HepG2 (cell line): ENCODE results near the gene C20orf204. TPM values are rescaled to one million over a fixed set of nuclear protein-coding genes. Genes with fewer than 3 reads are reported as not detected.

Source experiments
- BRCA1 ChIP-seq: sonication (generic); formaldehyde crosslinking; IDR thresholded peaks from 2 replicates; pipeline ENCODE4 v1.4.0; 2020; ENCODE audit warnings: missing genetic modification reagents
- NFIB ChIP-seq: sonication (generic); formaldehyde crosslinking; IDR thresholded peaks from 2 replicates; pipeline ENCODE4 v1.9.0; 2021; ENCODE audit warnings: missing genetic modification reagents, mild to moderate bottlenecking, borderline replicate concordance
- NFIC ChIP-seq: IDR thresholded peaks from 2 replicates; pipeline ENCODE4 v1.6.1; 2012; ENCODE audit warnings: mild to moderate bottlenecking, low read length, inconsistent platforms
- NPAS2 ChIP-seq: sonication (generic); formaldehyde crosslinking; IDR thresholded peaks from 2 replicates; pipeline ENCODE4 v1.8.0; 2022; ENCODE audit warnings: mild to moderate bottlenecking, missing genetic modification reagents, borderline replicate concordance
- PCBP2 ChIP-seq: fragments of 200-400 bp; formaldehyde crosslinking; optimal IDR thresholded peaks from 2 replicates; pipeline ENCODE3; 2018; ENCODE audit warnings: low read length, low read depth; ENCODE audit not compliant: poor library complexity, severe bottlenecking
- POLR2G ChIP-seq: fragments of 200-400 bp; formaldehyde crosslinking; IDR thresholded peaks from 2 replicates; pipeline ENCODE4 v1.6.1; 2018; ENCODE audit warnings: mild to moderate bottlenecking, low read depth, low read length, moderate library complexity
- SAFB2 ChIP-seq: sonication (generic); formaldehyde crosslinking; IDR thresholded peaks from 2 replicates; pipeline ENCODE4 v1.5.1; 2020; ENCODE audit warnings: missing genetic modification reagents, low read depth, mild to moderate bottlenecking, borderline replicate concordance
- ZFX ChIP-seq: sonication (generic); formaldehyde crosslinking; IDR thresholded peaks from 2 replicates; pipeline ENCODE4 v1.4.0; 2020; ENCODE audit warnings: mild to moderate bottlenecking, low read depth, missing genetic modification reagents, moderate library complexity
- ZNF256 ChIP-seq: sonication (generic); formaldehyde crosslinking; conservative IDR thresholded peaks from 2 replicates; pipeline ENCODE4 v1.4.0; 2020; ENCODE audit warnings: missing genetic modification reagents
- ZNF567 ChIP-seq: sonication (generic); formaldehyde crosslinking; IDR thresholded peaks from 2 replicates; pipeline ENCODE4 v1.8.1; 2023; ENCODE audit warnings: mild to moderate bottlenecking, missing genetic modification reagents, borderline replicate concordance
- ZNF777 ChIP-seq: sonication (generic); formaldehyde crosslinking; IDR thresholded peaks from 2 replicates; pipeline ENCODE4 v1.4.0; 2020; ENCODE audit warnings: missing genetic modification reagents
- ZSCAN21 ChIP-seq: sonication (generic); formaldehyde crosslinking; IDR thresholded peaks from 2 replicates; pipeline ENCODE4 v1.8.0; 2022; ENCODE audit warnings: mild to moderate bottlenecking, missing genetic modification reagents, moderate library complexity, borderline replicate concordance
- polyA plus RNA-seq, 8 experiments: library from polyadenylated mRNA; depleted of rRNA in 3 of 8; stranded (reverse) in 7 of 8; unstranded in 1 of 8; fragments of >200 nt; fragmentation: Illumina TruSeq in 4 of 8; extraction: Trizol in 4 of 8; gene quantifications; 2 replicates each; pipeline versions ENCODE4 v1.2.1 to v1.2.3, GENCODE V29; 2011 to 2016; ENCODE audit warnings: low read depth in 4 of 8, missing spikeins in 1 of 8, mixed read lengths in 1 of 8; ENCODE audit not compliant: insufficient read depth in 1 of 8
- total RNA-seq, 5 experiments: library from RNA; depleted of rRNA; stranded (reverse); fragments of >200 nt; fragmentation: Illumina TruSeq; extraction: Trizol; gene quantifications; 2 replicates each; pipeline ENCODE4 v1.2.3, GENCODE V29; 2016; ENCODE audit warnings: low read depth in 1 of 5
- TF ChIP-seq, protein P1 (sequence below): sonication (generic); formaldehyde crosslinking; IDR thresholded peaks from 2 replicates; pipeline ENCODE4 v1.5.1; 2020; ENCODE audit warnings: mild to moderate bottlenecking, missing genetic modification reagents, moderate library complexity
- TF ChIP-seq, protein P2 (sequence below): sonication (generic); formaldehyde crosslinking; IDR thresholded peaks from 2 replicates; pipeline ENCODE4 v1.5.0; 2020; ENCODE audit warnings: missing genetic modification reagents, mild to moderate bottlenecking, borderline replicate concordance
- TF ChIP-seq, protein P3 (sequence below): sonication (generic); formaldehyde crosslinking; IDR thresholded peaks from 2 replicates; pipeline ENCODE4 v1.8.1; 2023; ENCODE audit warnings: mild to moderate bottlenecking, moderate library complexity, missing genetic modification reagents
- TF ChIP-seq, protein P4 (sequence below): sonication (generic); formaldehyde crosslinking; IDR thresholded peaks from 2 replicates; pipeline ENCODE4 v1.8.1; 2023; ENCODE audit warnings: mild to moderate bottlenecking, missing genetic modification reagents, borderline replicate concordance
- TF ChIP-seq, protein P5 (sequence below): sonication (generic); formaldehyde crosslinking; IDR thresholded peaks from 2 replicates; pipeline ENCODE4 v1.8.0; 2022; ENCODE audit warnings: mild to moderate bottlenecking, missing genetic modification reagents, moderate library complexity
- TF ChIP-seq, protein P6 (sequence below): sonication (generic); formaldehyde crosslinking; IDR thresholded peaks from 2 replicates; pipeline ENCODE4 v1.8.1; 2022; ENCODE audit warnings: mild to moderate bottlenecking, missing genetic modification reagents

Gene C20orf204
- total and polyA plus RNA-seq, 2 of the 13 experiments (the other 11 are each of a cell fraction or from before 2014, with no cell fraction given): 22.1 to 80.0 TPM

DNA sequence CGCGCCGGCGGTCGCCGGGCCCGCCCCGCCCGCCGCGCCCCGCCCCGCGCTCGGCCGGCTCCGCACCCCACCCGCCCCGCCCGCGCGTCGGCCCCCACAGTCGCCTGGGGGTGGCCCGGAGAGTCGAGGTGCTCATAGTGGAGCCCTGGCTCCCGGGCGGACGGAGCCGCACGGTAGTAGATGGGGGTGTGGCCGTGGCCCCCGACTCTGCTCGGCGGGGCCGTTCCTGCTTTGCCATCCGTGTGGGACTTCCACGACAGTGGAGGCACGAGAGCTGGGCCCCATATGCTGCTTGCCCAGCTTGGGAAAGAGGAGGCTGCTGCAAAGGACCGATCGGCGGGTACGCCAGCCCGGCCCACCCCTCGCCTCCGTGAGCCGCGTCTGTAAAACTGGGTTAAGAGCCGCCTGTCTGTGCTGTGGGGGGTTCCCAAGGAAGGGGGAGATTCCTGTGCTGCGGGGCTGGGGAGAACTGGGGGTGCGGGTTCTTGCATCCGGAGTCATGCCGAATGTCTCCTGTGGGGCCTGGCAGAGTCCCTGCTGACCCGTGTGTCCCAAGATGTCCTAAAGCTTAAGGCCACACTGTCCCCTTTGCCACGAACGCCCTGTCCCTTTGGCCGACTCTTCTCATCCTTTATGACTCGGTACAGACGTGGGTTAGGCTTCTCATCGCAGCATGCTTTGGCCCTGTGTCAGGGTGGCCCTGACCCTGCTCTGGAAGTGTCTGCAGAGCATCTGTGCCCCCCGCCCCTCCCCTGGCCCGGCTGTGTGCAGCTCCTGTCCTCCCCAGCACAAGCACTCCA is 44.2 kb downstream of the C20orf204 start, which contains the start of gene OPRL1 (continued):
- TF ChIP-seq, protein P1, sequence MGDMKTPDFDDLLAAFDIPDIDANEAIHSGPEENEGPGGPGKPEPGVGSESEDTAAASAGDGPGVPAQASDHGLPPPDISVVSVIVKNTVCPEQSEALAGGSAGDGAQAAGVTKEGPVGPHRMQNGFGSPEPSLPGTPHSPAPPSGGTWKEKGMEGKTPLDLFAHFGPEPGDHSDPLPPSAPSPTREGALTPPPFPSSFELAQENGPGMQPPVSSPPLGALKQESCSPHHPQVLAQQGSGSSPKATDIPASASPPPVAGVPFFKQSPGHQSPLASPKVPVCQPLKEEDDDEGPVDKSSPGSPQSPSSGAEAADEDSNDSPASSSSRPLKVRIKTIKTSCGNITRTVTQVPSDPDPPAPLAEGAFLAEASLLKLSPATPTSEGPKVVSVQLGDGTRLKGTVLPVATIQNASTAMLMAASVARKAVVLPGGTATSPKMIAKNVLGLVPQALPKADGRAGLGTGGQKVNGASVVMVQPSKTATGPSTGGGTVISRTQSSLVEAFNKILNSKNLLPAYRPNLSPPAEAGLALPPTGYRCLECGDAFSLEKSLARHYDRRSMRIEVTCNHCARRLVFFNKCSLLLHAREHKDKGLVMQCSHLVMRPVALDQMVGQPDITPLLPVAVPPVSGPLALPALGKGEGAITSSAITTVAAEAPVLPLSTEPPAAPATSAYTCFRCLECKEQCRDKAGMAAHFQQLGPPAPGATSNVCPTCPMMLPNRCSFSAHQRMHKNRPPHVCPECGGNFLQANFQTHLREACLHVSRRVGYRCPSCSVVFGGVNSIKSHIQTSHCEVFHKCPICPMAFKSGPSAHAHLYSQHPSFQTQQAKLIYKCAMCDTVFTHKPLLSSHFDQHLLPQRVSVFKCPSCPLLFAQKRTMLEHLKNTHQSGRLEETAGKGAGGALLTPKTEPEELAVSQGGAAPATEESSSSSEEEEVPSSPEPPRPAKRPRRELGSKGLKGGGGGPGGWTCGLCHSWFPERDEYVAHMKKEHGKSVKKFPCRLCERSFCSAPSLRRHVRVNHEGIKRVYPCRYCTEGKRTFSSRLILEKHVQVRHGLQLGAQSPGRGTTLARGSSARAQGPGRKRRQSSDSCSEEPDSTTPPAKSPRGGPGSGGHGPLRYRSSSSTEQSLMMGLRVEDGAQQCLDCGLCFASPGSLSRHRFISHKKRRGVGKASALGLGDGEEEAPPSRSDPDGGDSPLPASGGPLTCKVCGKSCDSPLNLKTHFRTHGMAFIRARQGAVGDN (CRISPR knock-in tag): peak; percentile 64
- TF ChIP-seq, protein P2, sequence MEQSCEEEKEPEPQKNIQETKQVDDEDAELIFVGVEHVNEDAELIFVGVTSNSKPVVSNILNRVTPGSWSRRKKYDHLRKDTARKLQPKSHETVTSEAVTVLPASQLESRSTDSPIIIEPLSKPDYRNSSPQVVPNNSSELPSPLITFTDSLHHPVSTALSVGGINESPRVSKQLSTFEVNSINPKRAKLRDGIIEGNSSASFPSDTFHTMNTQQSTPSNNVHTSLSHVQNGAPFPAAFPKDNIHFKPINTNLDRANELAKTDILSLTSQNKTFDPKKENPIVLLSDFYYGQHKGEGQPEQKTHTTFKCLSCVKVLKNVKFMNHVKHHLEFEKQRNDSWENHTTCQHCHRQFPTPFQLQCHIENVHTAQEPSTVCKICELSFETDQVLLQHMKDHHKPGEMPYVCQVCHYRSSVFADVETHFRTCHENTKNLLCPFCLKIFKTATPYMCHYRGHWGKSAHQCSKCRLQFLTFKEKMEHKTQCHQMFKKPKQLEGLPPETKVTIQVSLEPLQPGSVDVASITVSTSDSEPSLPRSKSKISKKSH (CRISPR knock-in tag): peak; percentile 70; the same call in 1 of the 2 replicates
- TF ChIP-seq, protein P3, sequence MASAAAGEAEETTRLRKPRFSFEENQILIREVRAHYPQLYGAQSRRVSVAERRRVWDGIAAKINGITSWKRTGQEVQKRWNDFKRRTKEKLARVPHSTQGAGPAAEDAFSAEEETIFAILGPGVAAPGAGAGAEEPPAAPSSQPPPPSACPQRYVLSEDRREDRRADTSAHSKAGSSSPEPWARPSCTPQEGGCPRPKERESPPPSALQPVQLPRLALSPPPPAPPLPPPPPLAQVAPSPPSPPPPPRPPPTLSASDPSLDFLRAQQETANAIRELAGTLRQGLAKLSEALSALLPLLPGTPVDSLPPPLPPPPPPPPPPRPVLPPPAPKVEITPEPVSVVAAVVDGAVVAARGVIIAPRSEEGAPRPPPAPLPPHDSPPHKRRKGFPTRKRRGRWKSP (CRISPR knock-in tag): no peak
- TF ChIP-seq BRCA1 (CRISPR knock-in tag) (no peak), NFIC (no peak), ZNF256 (no peak), SAFB2 (0 out of 2 replicates have a peak, but pooled peaks have one; percentile 43), NPAS2 (no peak), NFIB (CRISPR knock-in tag) (no peak), POLR2G (peak; percentile 56; the same call in 1 of the 2 replicates), ZNF567 (0 out of 2 replicates have a peak, but pooled peaks have one; percentile 63), ZSCAN21 (no peak), ZFX (CRISPR knock-in tag) (peak; percentile 19; the same call in 1 of the 2 replicates), PCBP2 (no peak), ZNF777 (CRISPR knock-in tag) (peak; percentile 15; the same call in 1 of the 2 replicates)
- TF ChIP-seq, protein P4, sequence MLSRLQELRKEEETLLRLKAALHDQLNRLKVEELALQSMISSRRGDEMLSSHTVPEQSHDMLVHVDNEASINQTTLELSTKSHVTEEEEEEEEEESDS (CRISPR knock-in tag): no peak
- TF ChIP-seq, protein P5, sequence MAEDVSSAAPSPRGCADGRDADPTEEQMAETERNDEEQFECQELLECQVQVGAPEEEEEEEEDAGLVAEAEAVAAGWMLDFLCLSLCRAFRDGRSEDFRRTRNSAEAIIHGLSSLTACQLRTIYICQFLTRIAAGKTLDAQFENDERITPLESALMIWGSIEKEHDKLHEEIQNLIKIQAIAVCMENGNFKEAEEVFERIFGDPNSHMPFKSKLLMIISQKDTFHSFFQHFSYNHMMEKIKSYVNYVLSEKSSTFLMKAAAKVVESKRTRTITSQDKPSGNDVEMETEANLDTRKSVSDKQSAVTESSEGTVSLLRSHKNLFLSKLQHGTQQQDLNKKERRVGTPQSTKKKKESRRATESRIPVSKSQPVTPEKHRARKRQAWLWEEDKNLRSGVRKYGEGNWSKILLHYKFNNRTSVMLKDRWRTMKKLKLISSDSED: peak; percentile 63; the same call in 1 of the 2 replicates
- TF ChIP-seq, protein P6, sequence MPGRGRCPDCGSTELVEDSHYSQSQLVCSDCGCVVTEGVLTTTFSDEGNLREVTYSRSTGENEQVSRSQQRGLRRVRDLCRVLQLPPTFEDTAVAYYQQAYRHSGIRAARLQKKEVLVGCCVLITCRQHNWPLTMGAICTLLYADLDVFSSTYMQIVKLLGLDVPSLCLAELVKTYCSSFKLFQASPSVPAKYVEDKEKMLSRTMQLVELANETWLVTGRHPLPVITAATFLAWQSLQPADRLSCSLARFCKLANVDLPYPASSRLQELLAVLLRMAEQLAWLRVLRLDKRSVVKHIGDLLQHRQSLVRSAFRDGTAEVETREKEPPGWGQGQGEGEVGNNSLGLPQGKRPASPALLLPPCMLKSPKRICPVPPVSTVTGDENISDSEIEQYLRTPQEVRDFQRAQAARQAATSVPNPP (CRISPR knock-in tag): no peak
